Neural cell (in vitro differentiated cells): ENCODE results near the gene AKAP9. TPM values are rescaled to one million over a fixed set of nuclear protein-coding genes. Genes with fewer than 3 reads are reported as not detected.
"Not testable (repeated sequence)": the region's sequence is repeated elsewhere in the genome, so short reads cannot be mapped to it uniquely, and the experiment has no call there.

Source experiments
- H2AFZ ChIP-seq: fragments of 200-600, 300-800 bp; sonication (generic), shearing (Covaris generic); 2 replicates; pipeline ENCODE4 v1.6.0; 2014; ENCODE audit warnings: low read depth, mild to moderate bottlenecking, antibody characterized with exemption, low read length, moderate library complexity
- H3F3A ChIP-seq: fragments of 200-600 bp; shearing (Covaris generic); 2 replicates; pipeline ENCODE4 v1.6.1; 2016; ENCODE audit warnings: mild to moderate bottlenecking, moderate library complexity, mixed read lengths, antibody characterized with exemption, low read length; ENCODE audit not compliant: insufficient read depth, poor library complexity, severe bottlenecking
- H3K27ac ChIP-seq: fragments of 200-600, 300-800 bp; sonication (generic), shearing (Covaris generic); 2 replicates; pipeline ENCODE4 v1.5.1; 2014; ENCODE audit warnings: mild to moderate bottlenecking, low read length, moderate library complexity
- H3K27me3 ChIP-seq: fragments of 300-800, 200-600 bp; sonication (generic), shearing (Covaris generic); 2 replicates; pipeline ENCODE4 v1.6.0; 2014; ENCODE audit warnings: mild to moderate bottlenecking, low read depth, low read length, moderate library complexity; ENCODE audit not compliant: insufficient read depth
- H3K36me3 ChIP-seq: fragments of 300-800, 200-600 bp; sonication (generic), shearing (Covaris generic); 2 replicates; pipeline ENCODE4 v1.5.1; 2014; ENCODE audit warnings: mild to moderate bottlenecking, antibody characterized with exemption, low read length, moderate library complexity; ENCODE audit not compliant: insufficient read depth
- H3K4me2 ChIP-seq: fragments of 300-800, 200-600 bp; sonication (generic), shearing (Covaris generic); 2 replicates; pipeline ENCODE4 v1.6.0; 2014; ENCODE audit warnings: mild to moderate bottlenecking, low read length
- H3K4me3 ChIP-seq: fragments of 300-800, 200-600 bp; sonication (generic), shearing (Covaris generic); 2 replicates; pipeline ENCODE4 v1.5.1; 2014; ENCODE audit warnings: mild to moderate bottlenecking, low read length, moderate library complexity
- H3K79me2 ChIP-seq: fragments of 200-600 bp; shearing (Covaris generic); replicated peaks from 2 replicates; pipeline ENCODE4 v1.6.0; 2014; ENCODE audit warnings: mild to moderate bottlenecking, low read length, moderate library complexity; ENCODE audit not compliant: insufficient read depth
- H3K9ac ChIP-seq: fragments of 300-800, 200-600 bp; sonication (generic), shearing (Covaris generic); 2 replicates; pipeline ENCODE4 v1.6.1; 2016; ENCODE audit warnings: mild to moderate bottlenecking, low read length, mixed read lengths
- H3K9me2 ChIP-seq: fragments of 200-600 bp; shearing (Covaris generic); 2 replicates; pipeline ENCODE4 v1.6.1; 2016; ENCODE audit warnings: mild to moderate bottlenecking, low read length, mixed read lengths; ENCODE audit not compliant: insufficient read depth
- H3K9me3 ChIP-seq: fragments of 200-600, 300-800 bp; sonication (generic), shearing (Covaris generic); 2 replicates; pipeline ENCODE4 v1.6.1; 2016; ENCODE audit warnings: mild to moderate bottlenecking, mixed run types, low read length, moderate library complexity, mixed read lengths
- H4K20me1 ChIP-seq: fragments of 200-600 bp; shearing (Covaris generic); 2 replicates; pipeline ENCODE4 v1.6.1; 2016; ENCODE audit warnings: mild to moderate bottlenecking, mixed run types; ENCODE audit not compliant: insufficient read depth
- EP300 ChIP-seq: fragments of 450-650 bp; conservative IDR thresholded peaks from 2 replicates; pipeline ENCODE4 v1.6.1; 2014; ENCODE audit warnings: antibody characterized with exemption, mild to moderate bottlenecking, moderate library complexity; ENCODE audit not compliant: poor library complexity, severe bottlenecking
- EZH2 ChIP-seq: fragments of 200-600, 300-800 bp; shearing (Covaris generic), sonication (generic); IDR thresholded peaks from 2 replicates; pipeline ENCODE4 v1.6.1; 2014; ENCODE audit warnings: antibody characterized with exemption, low read length, borderline replicate concordance, mild to moderate bottlenecking; ENCODE audit not compliant: insufficient read depth, poor library complexity, severe bottlenecking
- MXI1 ChIP-seq: fragments of 450-650 bp; conservative IDR thresholded peaks from 2 replicates; pipeline ENCODE4 v1.6.1; 2014; ENCODE audit warnings: antibody characterized with exemption, mild to moderate bottlenecking; ENCODE audit not compliant: poor library complexity, severe bottlenecking
- POLR2AphosphoS5 ChIP-seq: IDR thresholded peaks from 2 replicates; pipeline ENCODE4 v1.6.1; 2012
- RAD21 ChIP-seq: fragments of 450-650 bp; conservative IDR thresholded peaks from 2 replicates; pipeline ENCODE4 v1.6.1; 2014; ENCODE audit warnings: antibody characterized with exemption, mild to moderate bottlenecking, moderate library complexity
- SMC3 ChIP-seq: fragments of 450-650 bp; conservative IDR thresholded peaks from 2 replicates; pipeline ENCODE4 v1.6.1; 2014; ENCODE audit warnings: antibody characterized with exemption, mild to moderate bottlenecking, moderate library complexity; ENCODE audit not compliant: poor library complexity
- TAF1 ChIP-seq: IDR thresholded peaks from 2 replicates; pipeline ENCODE4 v1.6.1; 2012; ENCODE audit warnings: low read depth
- polyA plus RNA-seq: library from polyadenylated mRNA; depleted of rRNA; stranded (reverse); fragments of >200 nt; gene quantifications from 2 replicates; pipeline ENCODE4 v1.2.3, GENCODE V29; 2014
- TF ChIP-seq, protein P1 (sequence below): IDR thresholded peaks from 2 replicates; pipeline ENCODE4 v1.6.1; 2012; ENCODE audit warnings: borderline replicate concordance
- TF ChIP-seq, protein P2 (sequence below): fragments of 450-650 bp; IDR thresholded peaks from 2 replicates; pipeline ENCODE4 v1.5.1; 2014; ENCODE audit warnings: antibody characterized with exemption, mild to moderate bottlenecking, moderate library complexity; ENCODE audit not compliant: poor library complexity, severe bottlenecking

Gene AKAP9
- polyA plus RNA-seq, 1 donor from 2014 or later: 120 TPM

- Histone ChIP-seq H3K4me2 (no peak overlapping the region), H4K20me1 (no peaks in the 10 kb centered on the region), H3K9me2 (no peaks in the 10 kb centered on the region), H3K27me3 (no peaks in the 10 kb centered on the region), H3F3A (no peaks in the 10 kb centered on the region), H3K9ac (no peak overlapping the region), H3K9me3 (no peaks in the 10 kb centered on the region), H3K36me3 (peaks cover 10% of the 10 kb centered on the region), H3K79me2 (no peaks in the 10 kb centered on the region), H3K4me3 (no peak overlapping the region), H3K27ac (no peak overlapping the region), H2AFZ (no peak overlapping the region)
- no peak for TF ChIP-seq POLR2AphosphoS5
- TF ChIP-seq SMC3: no peak
- TF ChIP-seq RAD21: no peak
- TF ChIP-seq EP300: no peak
- TF ChIP-seq, protein P1, sequence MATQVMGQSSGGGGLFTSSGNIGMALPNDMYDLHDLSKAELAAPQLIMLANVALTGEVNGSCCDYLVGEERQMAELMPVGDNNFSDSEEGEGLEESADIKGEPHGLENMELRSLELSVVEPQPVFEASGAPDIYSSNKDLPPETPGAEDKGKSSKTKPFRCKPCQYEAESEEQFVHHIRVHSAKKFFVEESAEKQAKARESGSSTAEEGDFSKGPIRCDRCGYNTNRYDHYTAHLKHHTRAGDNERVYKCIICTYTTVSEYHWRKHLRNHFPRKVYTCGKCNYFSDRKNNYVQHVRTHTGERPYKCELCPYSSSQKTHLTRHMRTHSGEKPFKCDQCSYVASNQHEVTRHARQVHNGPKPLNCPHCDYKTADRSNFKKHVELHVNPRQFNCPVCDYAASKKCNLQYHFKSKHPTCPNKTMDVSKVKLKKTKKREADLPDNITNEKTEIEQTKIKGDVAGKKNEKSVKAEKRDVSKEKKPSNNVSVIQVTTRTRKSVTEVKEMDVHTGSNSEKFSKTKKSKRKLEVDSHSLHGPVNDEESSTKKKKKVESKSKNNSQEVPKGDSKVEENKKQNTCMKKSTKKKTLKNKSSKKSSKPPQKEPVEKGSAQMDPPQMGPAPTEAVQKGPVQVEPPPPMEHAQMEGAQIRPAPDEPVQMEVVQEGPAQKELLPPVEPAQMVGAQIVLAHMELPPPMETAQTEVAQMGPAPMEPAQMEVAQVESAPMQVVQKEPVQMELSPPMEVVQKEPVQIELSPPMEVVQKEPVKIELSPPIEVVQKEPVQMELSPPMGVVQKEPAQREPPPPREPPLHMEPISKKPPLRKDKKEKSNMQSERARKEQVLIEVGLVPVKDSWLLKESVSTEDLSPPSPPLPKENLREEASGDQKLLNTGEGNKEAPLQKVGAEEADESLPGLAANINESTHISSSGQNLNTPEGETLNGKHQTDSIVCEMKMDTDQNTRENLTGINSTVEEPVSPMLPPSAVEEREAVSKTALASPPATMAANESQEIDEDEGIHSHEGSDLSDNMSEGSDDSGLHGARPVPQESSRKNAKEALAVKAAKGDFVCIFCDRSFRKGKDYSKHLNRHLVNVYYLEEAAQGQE: no peak
- TF ChIP-seq, protein P2, sequence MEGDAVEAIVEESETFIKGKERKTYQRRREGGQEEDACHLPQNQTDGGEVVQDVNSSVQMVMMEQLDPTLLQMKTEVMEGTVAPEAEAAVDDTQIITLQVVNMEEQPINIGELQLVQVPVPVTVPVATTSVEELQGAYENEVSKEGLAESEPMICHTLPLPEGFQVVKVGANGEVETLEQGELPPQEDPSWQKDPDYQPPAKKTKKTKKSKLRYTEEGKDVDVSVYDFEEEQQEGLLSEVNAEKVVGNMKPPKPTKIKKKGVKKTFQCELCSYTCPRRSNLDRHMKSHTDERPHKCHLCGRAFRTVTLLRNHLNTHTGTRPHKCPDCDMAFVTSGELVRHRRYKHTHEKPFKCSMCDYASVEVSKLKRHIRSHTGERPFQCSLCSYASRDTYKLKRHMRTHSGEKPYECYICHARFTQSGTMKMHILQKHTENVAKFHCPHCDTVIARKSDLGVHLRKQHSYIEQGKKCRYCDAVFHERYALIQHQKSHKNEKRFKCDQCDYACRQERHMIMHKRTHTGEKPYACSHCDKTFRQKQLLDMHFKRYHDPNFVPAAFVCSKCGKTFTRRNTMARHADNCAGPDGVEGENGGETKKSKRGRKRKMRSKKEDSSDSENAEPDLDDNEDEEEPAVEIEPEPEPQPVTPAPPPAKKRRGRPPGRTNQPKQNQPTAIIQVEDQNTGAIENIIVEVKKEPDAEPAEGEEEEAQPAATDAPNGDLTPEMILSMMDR: no peak
- no peak for TF ChIP-seq TAF1
- no peak for TF ChIP-seq EZH2
- no peak for TF ChIP-seq MXI1
Observed at GRCh38 chr7:92100534-92100933, 159.9 kb downstream of the AKAP9 start.

DNA sequence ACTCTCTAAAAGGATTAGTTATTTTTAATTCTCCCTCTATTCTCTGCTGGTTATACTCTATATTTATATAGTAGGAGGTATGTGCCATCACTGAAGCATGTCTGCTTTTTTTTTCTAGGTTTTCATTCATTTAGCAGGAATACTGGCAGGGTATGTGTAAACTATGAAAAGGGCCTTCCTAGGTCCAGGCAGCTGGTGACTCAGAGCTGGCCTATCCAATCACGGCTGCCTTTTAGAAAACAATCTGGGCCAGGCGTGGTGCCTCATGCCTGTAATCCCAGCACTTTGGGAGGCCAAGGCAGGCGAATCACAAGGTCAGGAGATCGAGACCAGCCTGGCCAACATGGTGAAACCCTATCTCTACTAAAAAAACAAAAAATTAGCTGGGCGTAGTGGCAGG lies 162.2 kb downstream of the AKAP9 start:
- not testable (repeated sequence) for H3F3A ChIP-seq, H3K9me3 ChIP-seq, H3K4me3 ChIP-seq, H3K27ac ChIP-seq, H2AFZ ChIP-seq, H3K9me2 ChIP-seq, H3K9ac ChIP-seq, H3K27me3 ChIP-seq, H3K4me2 ChIP-seq, H4K20me1 ChIP-seq, H3K79me2 ChIP-seq
- H3K36me3 ChIP-seq: peaks cover 15% of the 10 kb centered on the region

DNA sequence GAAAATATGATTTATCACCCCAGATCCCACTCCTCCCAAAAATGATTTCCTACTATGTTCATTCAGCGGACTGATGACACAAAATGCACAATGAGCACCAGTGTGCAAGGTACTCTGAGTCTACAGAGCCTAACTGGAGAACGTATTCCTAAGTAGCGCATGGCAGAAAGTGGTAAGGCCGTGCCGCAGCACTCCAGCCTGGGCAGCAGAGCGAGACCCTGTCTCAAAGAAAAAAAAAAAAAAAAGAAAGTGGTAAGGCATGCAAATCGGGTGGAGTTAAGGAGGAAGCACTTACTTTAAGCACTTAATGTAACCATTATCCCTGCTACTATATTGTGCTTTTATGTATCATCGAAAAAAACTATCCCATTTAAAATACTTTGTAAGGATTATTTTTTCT lies 168.2 kb downstream of the AKAP9 start:
- Histone ChIP-seq H3K36me3 (peaks cover 19% of the 10 kb centered on the region), H3K79me2 (no peaks in the 10 kb centered on the region), H3F3A (no peaks in the 10 kb centered on the region), H3K9me3 (no peaks in the 10 kb centered on the region), H3K4me3 (no peak overlapping the region), H3K27me3 (no peaks in the 10 kb centered on the region), H3K4me2 (no peak overlapping the region), H4K20me1 (no peaks in the 10 kb centered on the region), H2AFZ (no peak overlapping the region), H3K9ac (no peak overlapping the region), H3K27ac (no peak overlapping the region), H3K9me2 (no peaks in the 10 kb centered on the region)
- TF ChIP-seq TAF1 (no peak), POLR2AphosphoS5 (no peak), EZH2 (no peak), EP300 (no peak)
